Upper lobe of left lung (tissue), 6 donors: Measurements from ENCODE around the gene ADAM12. TPM values are rescaled to one million over a fixed set of nuclear protein-coding genes. Genes with fewer than 3 reads are reported as not detected.

Source experiments
- ATAC-seq, 2 donors: fragments of 200-7000 bp; cut with Tn5 transposase; one replicate each; pipeline ENCODE4 v1.9.1; 2022; ENCODE audit warnings: mild to moderate bottlenecking in 2 of 2, moderate library complexity in 2 of 2; ENCODE audit not compliant: low FRiP score in 2 of 2
- DNase-seq, 2 donors: peaks; one replicate each; pipeline ENCODE4 v3.0.0-alpha.2; 2019 to 2020
- H3K27ac ChIP-seq, 4 donors: fragments of 200-600 bp; sonication (generic); one replicate each; pipeline ENCODE4 v1.5.1; 2016 to 2019
- H3K27me3 ChIP-seq, 4 donors: fragments of 200-600 bp; sonication (generic); one replicate each; pipeline ENCODE4 v1.5.1; 2017 to 2019
- H3K36me3 ChIP-seq, 4 donors: fragments of 200-600 bp; sonication (generic); one replicate each; pipeline ENCODE4 v1.5.1; 2016 to 2019
- H3K4me1 ChIP-seq, 4 donors: fragments of 200-600 bp; sonication (generic); one replicate each; pipeline ENCODE4 v1.5.1; 2018 to 2019
- H3K4me3 ChIP-seq, 4 donors: fragments of 200-600 bp; sonication (generic); one replicate each; pipeline ENCODE4 v1.5.1; 2017 to 2019; ENCODE audit warnings: mild to moderate bottlenecking in 2 of 4, moderate library complexity in 1 of 4
- H3K9me3 ChIP-seq, 4 donors: fragments of 200-600 bp; sonication (generic); one replicate each; pipeline ENCODE4 v1.5.1; 2018 to 2019
- EP300 ChIP-seq, 4 donors: sonication (generic); formaldehyde crosslinking; IDR thresholded peaks; one replicate each; pipeline ENCODE4 v1.5.1; 2017; ENCODE audit warnings: antibody characterized with exemption in 4 of 4, control low read depth in 2 of 4
- POLR2A ChIP-seq, 4 donors: fragments of 450-650 bp; IDR thresholded peaks; one replicate each; pipeline ENCODE4 v1.5.1; 2016 to 2017; ENCODE audit warnings: antibody characterized with exemption in 4 of 4, mild to moderate bottlenecking in 2 of 4
- POLR2AphosphoS5 ChIP-seq, 2 donors: sonication (generic); formaldehyde crosslinking; IDR thresholded peaks; one replicate each; pipeline ENCODE4 v1.5.1; 2017; ENCODE audit warnings: antibody characterized with exemption in 2 of 2
- WGBS, 2 donors: methylation state at CpG; one replicate each; pipeline ENCODE4 v1.1.5; 2017 to 2018; 5-methylcytosine and 5-hydroxymethylcytosine counted together
- total RNA-seq, 6 donors: library from RNA; depleted of rRNA in 4 of 6; stranded (reverse); fragments of >200 nt in 4 of 6; gene quantifications; one replicate each; pipeline versions ENCODE4 v1.1.0 to v1.2.1, GENCODE V29; 2016 to 2021
- TF ChIP-seq, protein P1 (sequence below), 6 experiments: fragments of 450-650 bp in 4 of 6; fragments of 200-600 bp in 2 of 6; sonication (generic) in 2 of 6; IDR thresholded peaks; one replicate each; pipeline ENCODE4 v1.5.1; 2016 to 2019; ENCODE audit warnings: antibody characterized with exemption in 6 of 6
- donor health status: DM: no; HTN: no; CAD: no; lungs with moderate emphysema.
- donor health status: DM: no; HTN: yes; CAD: no; lungs with severe emphysema.

Gene ADAM12
- total RNA-seq, 6 donors from 2014 or later: 0.44 to 3.7 (median 0.82) TPM

DNA sequence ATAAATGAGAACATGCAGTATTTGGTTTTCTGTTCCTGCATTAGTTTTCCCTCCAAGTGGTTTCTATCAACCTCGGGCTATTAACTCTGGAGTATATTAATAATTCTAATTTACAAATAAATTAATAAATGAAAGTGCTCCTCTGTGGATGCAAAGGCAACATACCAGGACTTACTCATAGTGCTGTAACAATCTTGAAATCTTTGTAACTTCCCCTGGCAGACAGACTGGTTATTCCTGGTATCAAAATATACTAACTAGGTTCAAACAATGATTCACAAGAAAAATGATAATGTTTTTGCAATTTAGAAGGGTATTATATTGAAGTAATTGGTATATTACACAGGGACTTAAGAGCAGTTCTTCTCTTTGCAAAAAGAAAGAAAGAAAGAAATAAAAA is 314.7 kb downstream of the ADAM12 start:
- ATAC-seq (no peak), DNase-seq (no peak)
- TF ChIP-seq POLR2A (IDR thresholded peaks at IDR 0.05) (no peak), EP300 (IDR thresholded peaks at IDR 0.05) (no peak), POLR2AphosphoS5 (IDR thresholded peaks at IDR 0.05) (no peak)
- TF ChIP-seq, protein P1, sequence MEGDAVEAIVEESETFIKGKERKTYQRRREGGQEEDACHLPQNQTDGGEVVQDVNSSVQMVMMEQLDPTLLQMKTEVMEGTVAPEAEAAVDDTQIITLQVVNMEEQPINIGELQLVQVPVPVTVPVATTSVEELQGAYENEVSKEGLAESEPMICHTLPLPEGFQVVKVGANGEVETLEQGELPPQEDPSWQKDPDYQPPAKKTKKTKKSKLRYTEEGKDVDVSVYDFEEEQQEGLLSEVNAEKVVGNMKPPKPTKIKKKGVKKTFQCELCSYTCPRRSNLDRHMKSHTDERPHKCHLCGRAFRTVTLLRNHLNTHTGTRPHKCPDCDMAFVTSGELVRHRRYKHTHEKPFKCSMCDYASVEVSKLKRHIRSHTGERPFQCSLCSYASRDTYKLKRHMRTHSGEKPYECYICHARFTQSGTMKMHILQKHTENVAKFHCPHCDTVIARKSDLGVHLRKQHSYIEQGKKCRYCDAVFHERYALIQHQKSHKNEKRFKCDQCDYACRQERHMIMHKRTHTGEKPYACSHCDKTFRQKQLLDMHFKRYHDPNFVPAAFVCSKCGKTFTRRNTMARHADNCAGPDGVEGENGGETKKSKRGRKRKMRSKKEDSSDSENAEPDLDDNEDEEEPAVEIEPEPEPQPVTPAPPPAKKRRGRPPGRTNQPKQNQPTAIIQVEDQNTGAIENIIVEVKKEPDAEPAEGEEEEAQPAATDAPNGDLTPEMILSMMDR (IDR thresholded peaks at IDR 0.05): no peak
- H3K36me3 ChIP-seq: no peaks in the 10 kb centered on the region
- H3K4me1 ChIP-seq: no peaks in the 10 kb centered on the region
- H3K9me3 ChIP-seq: peaks cover 0 to 4% (median 2%) of the 10 kb centered on the region in 4 donors
- WGBS, 2 donors: 67 to 73% methylated on average over 1 of the region's 1 CpG
- no peak overlapping the region for H3K4me3 ChIP-seq
- H3K27me3 ChIP-seq: no peaks in the 10 kb centered on the region
- no peak overlapping the region for H3K27ac ChIP-seq

DNA sequence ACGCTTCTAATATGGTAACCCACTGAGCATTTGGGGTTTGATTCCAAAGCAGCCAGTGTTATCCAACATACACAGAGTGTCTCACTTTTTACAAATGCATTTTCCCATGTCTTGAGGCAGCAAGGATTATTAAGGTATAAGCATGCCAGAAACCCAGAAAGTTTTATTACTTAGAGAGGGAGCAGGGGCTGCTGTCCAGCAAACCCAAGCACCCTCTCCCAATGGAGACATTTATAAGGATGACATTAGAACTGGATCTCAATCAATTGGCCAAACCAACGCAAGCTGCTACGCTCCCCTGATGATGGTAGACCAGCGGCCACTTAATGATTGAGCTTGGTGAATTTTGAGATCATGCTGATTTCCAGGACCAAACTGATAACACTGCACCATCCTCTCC is 315.7 kb downstream of the ADAM12 start:
- Histone ChIP-seq H3K9me3 (peaks cover 0 to 4% (median 2%) of the 10 kb centered on the region in 4 donors), H3K4me1 (no peaks in the 10 kb centered on the region), H3K27me3 (no peaks in the 10 kb centered on the region), H3K27ac (no peak overlapping the region), H3K4me3 (no peak overlapping the region), H3K36me3 (no peaks in the 10 kb centered on the region)
- ATAC-seq: no peak
- no peak for TF ChIP-seq POLR2A (IDR thresholded peaks at IDR 0.05)
- no peak for TF ChIP-seq EP300 (IDR thresholded peaks at IDR 0.05)
- TF ChIP-seq, protein P1 (IDR thresholded peaks at IDR 0.05): no peak
- no peak for TF ChIP-seq POLR2AphosphoS5 (IDR thresholded peaks at IDR 0.05)
- no peak for DNase-seq
- 87 to 94% methylated on average over 3 to 4 of the region's 4 CpGs for WGBS, 2 donors

DNA sequence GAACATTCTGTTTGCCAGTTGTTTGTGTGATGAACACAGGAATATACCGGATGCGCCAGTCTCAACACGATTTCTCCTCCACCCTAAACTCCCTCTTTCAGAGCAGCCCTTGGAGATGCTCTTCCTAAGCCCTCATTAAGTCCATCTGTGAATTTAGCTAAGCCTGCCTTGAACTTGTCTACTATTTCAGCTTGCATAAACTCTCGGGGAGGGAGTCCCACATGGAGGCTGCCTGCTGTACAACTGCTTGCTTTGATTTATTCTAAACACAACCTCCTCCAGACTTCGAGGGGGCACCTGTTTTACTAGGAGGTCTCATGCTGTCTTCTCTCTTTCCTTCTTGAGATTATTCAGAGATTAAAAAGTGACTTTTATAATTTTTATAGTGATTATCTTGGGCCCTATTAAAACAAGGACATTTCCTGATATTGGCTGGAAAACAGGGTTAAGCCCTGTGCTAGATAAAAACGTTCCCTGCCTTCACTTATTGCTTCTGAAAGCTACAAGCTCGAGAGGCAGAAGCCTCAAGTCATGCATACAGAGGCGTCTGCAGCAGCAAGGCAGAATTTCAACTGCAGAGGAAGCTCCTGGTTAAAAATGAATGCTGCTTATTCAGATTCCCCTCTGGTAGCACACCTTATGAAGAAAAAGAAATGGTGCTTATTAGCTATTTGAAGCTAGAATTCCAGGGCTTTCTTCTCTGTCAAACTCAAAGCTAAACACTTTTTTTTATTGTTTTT is 317.6 kb downstream of the ADAM12 start:
- DNase-seq (no peak), ATAC-seq (no peak)
- H3K36me3 ChIP-seq: no peaks in the 10 kb centered on the region
- H3K9me3 ChIP-seq: no peaks in the 10 kb centered on the region
- H3K4me3 ChIP-seq: no peak overlapping the region
- 79 to 83% methylated on average over 8 of the region's 8 CpGs for WGBS, 2 donors
- no peak for TF ChIP-seq POLR2AphosphoS5 (IDR thresholded peaks at IDR 0.05)
- no peak overlapping the region for H3K27ac ChIP-seq
- H3K27me3 ChIP-seq: no peaks in the 10 kb centered on the region
- no peaks in the 10 kb centered on the region for H3K4me1 ChIP-seq

DNA sequence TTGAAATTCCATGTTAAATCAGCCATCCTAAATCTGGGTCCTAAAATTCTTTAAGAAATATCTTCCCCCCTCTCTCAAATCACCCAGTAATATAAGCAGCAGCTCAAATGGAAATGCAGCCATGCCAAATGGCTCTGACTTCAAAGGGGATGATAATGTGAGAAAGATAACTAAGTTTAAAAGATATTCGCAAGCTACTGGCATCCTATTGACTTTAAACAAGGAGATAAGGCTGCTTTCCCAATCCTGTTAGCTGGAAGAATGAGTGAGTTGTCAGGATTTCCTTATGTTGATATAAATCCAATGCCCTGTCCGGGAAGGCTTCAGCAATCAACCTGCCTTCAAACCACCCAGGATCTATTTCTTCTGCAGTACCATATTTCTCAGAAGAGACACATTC is 320.0 kb downstream of the ADAM12 start:
- TF ChIP-seq, protein P1 (IDR thresholded peaks at IDR 0.05): no peak
- TF ChIP-seq EP300 (IDR thresholded peaks at IDR 0.05) (no peak), POLR2AphosphoS5 (IDR thresholded peaks at IDR 0.05) (no peak), POLR2A (IDR thresholded peaks at IDR 0.05) (no peak)
- H3K36me3 ChIP-seq: no peaks in the 10 kb centered on the region
- no peaks in the 10 kb centered on the region for H3K9me3 ChIP-seq
- no peak for DNase-seq
- H3K27me3 ChIP-seq: no peaks in the 10 kb centered on the region
- ATAC-seq: no peak
- no peak overlapping the region for H3K4me3 ChIP-seq
- 44 to 45% methylated on average over 2 of the region's 2 CpGs for WGBS, 2 donors
- no peak overlapping the region for H3K27ac ChIP-seq
- no peaks in the 10 kb centered on the region for H3K4me1 ChIP-seq

DNA sequence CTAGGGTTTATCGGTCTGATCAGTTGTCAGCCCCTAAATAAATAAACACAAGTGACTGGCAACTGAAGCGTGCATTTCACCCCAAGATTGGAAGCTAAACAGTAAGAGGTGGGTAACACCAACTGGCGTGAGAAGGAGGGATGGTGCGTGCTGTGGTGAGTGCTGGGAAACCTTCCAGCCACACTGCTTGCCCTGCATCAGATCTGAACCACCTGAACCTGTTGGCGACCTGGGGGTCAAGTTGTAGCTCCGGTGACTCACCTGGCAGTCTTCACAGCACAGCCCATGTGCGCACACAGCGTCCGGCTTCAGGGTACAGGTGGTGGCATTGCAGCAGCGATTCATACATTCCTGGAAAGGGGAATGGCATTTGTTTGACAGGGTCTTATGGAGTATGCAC is 321.8 kb downstream of the ADAM12 start:
- H3K4me3 ChIP-seq: no peak overlapping the region
- no peaks in the 10 kb centered on the region for H3K9me3 ChIP-seq
- no peaks in the 10 kb centered on the region for H3K4me1 ChIP-seq
- DNase-seq (peak in 1 of 2 donors; percentile 25), ATAC-seq (no peak)
- no peaks in the 10 kb centered on the region for H3K36me3 ChIP-seq
- TF ChIP-seq, protein P1 (IDR thresholded peaks at IDR 0.05): no peak
- TF ChIP-seq POLR2A (IDR thresholded peaks at IDR 0.05) (no peak), EP300 (IDR thresholded peaks at IDR 0.05) (no peak), POLR2AphosphoS5 (IDR thresholded peaks at IDR 0.05) (no peak)
- H3K27ac ChIP-seq: no peak overlapping the region
- no peaks in the 10 kb centered on the region for H3K27me3 ChIP-seq
- 82 to 84% methylated on average over 10 of the region's 10 CpGs for WGBS, 2 donors
